GM12872 (cell line): Measurements from ENCODE around the gene SEMA4D.

Source experiments
- TF ChIP-seq, protein P1 (sequence below): IDR thresholded peaks from 3 replicates; pipeline ENCODE4 v1.5.1; 2011; ENCODE audit warnings: low read depth, mild to moderate bottlenecking, low read length, moderate library complexity; ENCODE audit not compliant: insufficient read depth

The SEMA4D gene

DNA sequence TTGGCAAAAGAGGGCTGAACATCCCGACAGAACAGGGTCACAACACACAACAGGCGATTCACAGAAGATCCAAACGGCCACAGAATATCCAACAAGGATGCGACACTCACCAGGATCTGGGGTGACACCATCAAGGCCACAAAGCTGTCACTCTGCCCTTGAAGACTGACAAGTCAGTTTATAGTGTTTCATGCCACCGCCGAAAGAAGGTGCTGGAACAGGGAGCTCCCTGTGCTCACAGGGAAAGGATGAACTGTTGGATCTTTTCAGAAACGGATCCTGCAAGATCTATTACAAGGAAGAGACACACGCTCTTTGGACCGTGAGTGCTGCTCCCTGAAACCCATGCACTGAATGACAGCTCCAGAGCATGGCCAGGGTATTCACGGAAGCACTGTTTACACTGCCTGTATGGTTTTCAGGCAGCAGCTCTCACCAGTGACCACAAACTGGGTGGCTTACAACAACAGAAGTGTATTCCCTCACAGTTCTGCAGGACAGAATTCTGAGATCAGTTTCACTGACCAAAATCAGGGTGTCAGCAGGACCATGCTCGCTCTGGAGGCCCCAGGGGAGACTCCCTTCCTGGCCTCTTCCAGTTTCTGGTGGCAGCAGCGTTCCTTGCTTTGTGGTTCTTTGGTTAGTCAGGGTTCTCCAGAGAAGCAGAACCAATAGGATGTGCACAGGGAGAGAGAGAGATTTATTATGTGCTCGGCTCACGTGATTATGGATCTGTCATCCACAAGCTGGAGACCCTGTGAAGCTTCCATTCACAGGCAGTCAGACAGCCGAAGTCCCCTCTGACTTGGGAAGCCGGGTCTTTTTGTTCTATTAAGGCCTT, 52.8 kb downstream of the SEMA4D start:
- TF ChIP-seq, protein P1, sequence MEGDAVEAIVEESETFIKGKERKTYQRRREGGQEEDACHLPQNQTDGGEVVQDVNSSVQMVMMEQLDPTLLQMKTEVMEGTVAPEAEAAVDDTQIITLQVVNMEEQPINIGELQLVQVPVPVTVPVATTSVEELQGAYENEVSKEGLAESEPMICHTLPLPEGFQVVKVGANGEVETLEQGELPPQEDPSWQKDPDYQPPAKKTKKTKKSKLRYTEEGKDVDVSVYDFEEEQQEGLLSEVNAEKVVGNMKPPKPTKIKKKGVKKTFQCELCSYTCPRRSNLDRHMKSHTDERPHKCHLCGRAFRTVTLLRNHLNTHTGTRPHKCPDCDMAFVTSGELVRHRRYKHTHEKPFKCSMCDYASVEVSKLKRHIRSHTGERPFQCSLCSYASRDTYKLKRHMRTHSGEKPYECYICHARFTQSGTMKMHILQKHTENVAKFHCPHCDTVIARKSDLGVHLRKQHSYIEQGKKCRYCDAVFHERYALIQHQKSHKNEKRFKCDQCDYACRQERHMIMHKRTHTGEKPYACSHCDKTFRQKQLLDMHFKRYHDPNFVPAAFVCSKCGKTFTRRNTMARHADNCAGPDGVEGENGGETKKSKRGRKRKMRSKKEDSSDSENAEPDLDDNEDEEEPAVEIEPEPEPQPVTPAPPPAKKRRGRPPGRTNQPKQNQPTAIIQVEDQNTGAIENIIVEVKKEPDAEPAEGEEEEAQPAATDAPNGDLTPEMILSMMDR, result no peak

DNA sequence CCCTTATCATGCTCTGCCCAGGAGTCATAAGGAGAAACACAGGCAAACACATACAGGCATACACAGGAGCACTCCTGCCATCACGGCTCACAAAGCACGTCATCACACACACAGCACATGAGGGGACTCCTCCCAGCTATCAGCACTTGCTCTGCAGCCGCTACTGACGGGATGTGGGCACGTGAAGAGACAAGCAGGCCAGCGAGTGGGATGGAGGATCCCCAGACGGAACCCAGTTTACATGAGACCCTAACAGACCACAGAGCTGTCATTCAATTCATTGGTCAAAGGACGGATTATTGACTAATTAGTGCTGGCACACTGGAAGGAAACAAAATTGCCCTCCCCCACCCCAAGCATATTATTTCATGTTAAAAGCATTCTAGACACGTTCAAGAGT, 53.6 kb downstream of the SEMA4D start:
- TF ChIP-seq, protein P1, result no peak

DNA sequence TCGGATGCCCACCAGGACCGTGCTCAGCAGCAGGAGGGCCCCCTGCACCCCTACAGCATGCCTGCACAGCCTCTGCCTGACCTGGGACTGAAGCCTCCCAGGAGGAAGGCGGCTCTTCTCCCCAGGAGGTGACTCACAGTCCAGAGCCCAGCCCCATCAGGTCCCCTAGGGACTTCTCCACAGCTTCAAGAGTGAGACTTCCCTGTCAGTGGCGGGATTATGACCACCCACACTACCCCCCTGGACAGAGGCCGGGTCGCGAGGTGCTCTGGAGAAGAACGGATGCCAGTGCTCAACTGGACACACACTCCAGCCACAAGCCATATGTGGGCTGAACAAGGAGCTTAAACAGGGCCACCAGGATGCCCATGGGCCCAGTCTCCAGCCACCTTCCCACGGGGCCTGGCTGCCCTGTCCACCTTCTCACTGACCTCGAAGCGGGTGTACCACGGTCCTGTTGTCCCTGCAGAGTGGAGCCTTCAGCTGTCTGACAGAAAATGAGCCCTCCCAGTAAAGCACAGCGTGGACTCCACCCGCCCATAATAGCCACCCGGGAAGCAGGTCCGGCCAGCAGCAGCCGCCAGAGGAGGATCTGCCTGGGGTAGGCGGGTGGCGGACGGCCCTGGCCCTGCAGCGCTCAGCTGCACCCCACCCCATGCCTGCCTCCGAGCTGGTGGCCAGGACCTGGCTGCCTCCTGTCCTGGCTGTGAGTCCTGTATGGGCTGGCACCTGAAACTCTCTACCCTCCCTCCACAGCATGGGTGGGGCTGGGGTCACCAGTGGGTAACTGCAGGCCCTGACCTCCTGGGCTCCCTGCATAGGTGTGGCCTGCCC, 54.7 kb downstream of the SEMA4D start:
- TF ChIP-seq, protein P1, result no peak

DNA sequence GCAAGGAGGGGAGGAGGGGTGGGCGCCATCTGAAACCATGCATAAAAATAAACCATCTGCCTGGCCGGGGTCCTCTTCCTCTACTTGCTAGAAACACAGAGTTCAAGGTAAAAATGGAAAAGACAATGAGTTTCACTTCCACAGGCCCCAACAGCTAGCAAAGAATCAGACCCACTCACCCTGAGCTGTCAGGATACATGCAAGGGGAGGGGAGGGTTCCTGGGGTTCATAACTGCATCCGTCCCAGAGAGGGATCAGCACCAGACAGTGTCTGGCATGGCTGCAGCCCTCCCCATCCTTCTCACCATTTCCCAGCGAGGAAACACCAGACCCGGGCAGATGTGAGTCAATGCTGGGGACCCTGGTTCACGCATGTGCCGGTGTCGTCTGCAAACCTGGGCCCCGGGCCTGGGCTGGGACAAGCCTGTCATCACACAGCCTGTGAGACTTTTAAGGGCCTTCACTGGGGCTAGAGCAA, 55.4 kb downstream of the SEMA4D start:
- TF ChIP-seq, protein P1, result no peak

DNA sequence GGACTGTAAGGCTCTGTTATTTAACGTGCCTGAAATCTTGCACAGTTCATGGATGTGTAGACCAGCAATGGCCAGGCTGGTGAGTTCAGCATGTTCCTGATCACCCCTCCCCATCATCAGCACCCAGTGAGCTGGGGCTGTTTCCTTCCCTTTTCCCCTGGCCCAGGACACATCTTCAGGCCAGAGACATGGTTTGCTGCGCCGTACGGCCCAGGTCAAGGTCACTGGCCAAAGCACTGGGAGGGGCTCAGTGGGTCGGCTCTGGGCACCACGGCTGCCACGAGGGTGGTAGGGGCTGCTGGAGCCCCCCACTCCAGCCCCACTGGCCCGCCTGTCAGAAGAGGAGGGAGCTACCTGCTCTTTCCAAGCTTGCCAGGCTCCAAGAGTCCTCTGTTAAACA, 55.9 kb downstream of the SEMA4D start:
- TF ChIP-seq, protein P1, result no peak

DNA sequence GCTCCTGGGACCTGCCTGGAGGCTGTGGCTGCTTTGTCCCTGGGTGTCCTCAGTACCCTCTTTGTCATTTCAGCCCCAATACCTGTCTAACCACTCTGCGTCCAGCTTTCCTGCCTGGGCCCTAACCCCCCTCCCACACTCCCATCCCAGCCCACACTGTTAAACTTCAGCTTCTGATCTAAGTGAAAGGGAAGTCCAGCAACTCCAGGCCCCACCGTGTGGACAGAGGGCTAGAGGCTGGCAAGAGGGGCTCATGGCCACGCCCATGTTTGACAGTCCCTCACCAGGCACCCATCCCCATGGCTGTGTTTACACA, 56.3 kb downstream of the SEMA4D start:
- TF ChIP-seq, protein P1, result no peak

DNA sequence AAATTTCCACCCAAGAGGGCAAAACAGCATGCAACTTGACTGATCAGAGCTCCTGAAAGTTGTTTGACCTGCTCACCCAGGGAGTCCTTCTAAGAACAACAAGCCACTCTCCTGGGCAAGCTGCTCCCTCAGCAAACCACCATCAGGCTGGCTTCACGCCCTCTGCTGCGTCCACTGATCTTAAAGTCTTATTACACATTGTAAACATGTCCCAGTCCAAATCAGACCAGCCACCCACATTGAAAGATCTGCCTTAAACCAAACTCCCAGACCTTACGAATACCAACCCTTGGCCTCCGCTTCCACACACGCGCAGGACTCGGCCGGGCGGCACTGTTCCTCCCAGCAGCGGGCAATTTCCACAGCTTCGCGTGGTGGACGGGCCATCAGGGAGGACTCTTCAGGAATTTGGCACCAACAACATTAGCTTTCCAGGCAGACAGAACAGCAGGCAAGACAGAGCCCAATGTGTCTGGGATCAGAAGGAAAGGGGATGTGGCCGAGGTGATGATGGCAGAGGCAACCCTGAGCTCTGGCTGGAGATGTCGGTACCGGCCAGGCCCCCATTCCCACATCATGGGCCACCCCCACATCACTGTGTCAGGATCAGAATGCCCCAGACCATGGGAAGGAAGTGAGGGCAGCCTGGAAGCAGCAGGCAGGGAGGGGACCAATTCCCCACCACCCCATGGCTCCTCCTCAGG, 56.8 kb downstream of the SEMA4D start:
- TF ChIP-seq, protein P1, result no peak
